GM12892 (cell line): ENCODE measurements around the gene LSM3.

Experiments used
- DNase-seq: peaks from one replicate; pipeline ENCODE4 v3.0.0; 2011; ENCODE audit not compliant: insufficient read length
- FAIRE-seq: peaks from 2 replicates; lab custom pipeline; 2011; peaks lifted over from hg19 to GRCh38; lab: Jason Lieb, UNC
- POLR2A ChIP-seq: IDR thresholded peaks from 2 replicates; pipeline ENCODE4 v1.6.1; 2011; ENCODE audit warnings: low read depth, low read length, control low read depth
- POLR2AphosphoS5 ChIP-seq: IDR thresholded peaks from 2 replicates; pipeline ENCODE4 v1.6.1; 2011; ENCODE audit warnings: low read depth, low read length, control low read depth
- TAF1 ChIP-seq: IDR thresholded peaks from 2 replicates; pipeline ENCODE4 v1.6.1; 2011; ENCODE audit warnings: low read depth, mild to moderate bottlenecking, control low read depth, low read length, borderline replicate concordance

Gene LSM3

DNA sequence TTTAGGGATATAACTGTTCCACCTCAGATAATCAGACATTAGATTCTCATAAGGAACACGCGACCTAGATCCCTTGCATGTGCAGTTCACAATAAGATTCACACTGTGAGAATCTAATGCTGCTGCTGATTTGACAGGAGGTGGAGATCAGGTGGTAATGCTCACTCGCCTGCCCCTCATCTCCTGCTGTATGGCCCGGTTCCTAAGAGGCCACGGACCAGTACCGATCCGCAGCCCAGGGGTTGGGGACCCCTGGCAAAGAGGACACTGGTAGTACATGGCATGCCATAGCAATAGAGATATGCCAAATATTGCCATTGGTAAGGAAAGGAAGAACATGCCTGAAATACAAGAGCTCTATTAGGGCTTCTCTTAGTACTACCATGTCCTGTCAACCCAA, 59.7 kb downstream of the LSM3 start:
- DNase-seq = no peak
- FAIRE-seq = no peak
- TF ChIP-seq TAF1 (no peak), POLR2AphosphoS5 (no peak), POLR2A (no peak)

DNA sequence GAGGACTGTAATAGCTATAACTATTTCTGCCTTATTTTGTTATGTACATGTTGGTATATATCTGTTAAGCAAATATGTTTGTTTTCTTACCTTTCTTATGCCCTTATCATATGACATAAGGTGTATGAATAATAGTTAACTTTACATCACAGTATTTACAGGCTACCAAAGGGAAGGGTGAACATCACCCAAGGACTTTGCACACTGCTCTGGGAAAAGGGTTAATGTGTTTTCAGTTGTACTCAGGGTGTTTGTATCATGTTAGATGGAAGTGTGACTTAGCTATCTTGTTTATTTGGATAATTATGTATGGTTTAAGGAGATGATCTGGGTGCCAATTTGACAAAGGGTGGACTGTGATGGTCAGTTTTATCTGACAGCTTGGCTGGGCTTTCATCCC, 60.3 kb downstream of the LSM3 start:
- no peak for DNase-seq
- TF ChIP-seq POLR2A (no peak), POLR2AphosphoS5 (no peak), TAF1 (no peak)
- FAIRE-seq = no peak

DNA sequence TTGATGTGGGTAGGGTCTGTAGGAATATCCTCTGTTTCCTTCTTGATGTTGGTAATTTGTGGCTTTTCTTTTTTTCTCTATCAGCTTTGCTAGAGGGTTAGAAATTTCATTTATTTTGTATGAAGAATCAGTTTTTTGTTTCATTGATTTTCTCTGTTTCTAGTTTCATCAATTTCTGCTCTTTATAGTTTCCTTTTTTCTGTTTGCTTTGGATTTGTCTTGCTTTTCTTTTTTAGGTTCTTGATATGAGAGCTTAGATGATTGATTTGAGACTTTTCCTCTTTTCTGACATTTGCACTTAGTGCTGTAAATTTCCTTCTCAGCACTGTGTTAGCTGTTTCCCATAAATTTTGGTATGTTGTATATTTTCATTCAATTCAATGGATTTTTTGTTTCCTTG, 61.3 kb downstream of the LSM3 start:
- FAIRE-seq (no peak), DNase-seq (no peak)
- TF ChIP-seq POLR2A = no peak
- TF ChIP-seq POLR2AphosphoS5 = no peak
- TF ChIP-seq TAF1 = no peak

DNA sequence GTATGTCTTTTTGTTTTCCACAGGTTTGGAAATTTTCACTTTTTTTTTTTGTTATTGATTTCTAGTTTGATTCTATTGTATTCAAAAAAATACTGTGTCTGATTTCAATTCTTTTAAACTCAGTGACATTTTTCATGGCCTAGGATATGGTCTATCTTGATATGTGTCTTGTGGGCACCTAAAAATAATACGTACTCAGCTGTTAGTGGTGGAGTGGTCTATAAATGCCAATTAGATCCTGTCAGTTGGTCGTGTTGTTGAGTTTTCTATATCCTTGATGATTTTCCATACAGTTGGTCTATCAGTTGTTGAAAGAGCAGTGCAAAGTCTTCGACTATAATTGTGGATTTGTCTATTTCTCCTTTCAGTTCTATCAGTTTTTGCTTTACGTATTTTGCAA, 61.7 kb downstream of the LSM3 start:
- DNase-seq = no peak
- TF ChIP-seq POLR2A (no peak), TAF1 (no peak), POLR2AphosphoS5 (no peak)
- FAIRE-seq = no peak

DNA sequence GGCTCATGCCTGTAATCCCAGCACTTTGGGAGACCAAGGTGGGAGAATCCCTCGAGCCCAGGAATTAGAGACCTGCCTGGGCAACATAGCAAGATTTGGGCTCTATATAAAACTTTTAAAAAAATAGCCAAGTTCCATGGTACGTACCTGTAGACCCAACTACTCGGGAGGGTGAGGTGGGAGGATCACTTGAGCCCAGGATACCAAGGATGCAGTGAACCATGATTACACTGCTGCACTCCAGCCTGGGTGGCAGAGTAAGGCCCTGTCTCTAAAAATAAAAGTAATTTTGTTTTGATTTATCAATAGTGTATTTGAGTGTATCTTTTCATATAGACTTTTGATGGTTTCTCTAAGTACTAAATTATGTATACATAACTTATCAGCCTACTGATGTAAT, 63.1 kb downstream of the LSM3 start:
- TF ChIP-seq POLR2AphosphoS5 = no peak
- no peak for TF ChIP-seq POLR2A
- no peak for TF ChIP-seq TAF1
- DNase-seq (no peak), FAIRE-seq (no peak)

DNA sequence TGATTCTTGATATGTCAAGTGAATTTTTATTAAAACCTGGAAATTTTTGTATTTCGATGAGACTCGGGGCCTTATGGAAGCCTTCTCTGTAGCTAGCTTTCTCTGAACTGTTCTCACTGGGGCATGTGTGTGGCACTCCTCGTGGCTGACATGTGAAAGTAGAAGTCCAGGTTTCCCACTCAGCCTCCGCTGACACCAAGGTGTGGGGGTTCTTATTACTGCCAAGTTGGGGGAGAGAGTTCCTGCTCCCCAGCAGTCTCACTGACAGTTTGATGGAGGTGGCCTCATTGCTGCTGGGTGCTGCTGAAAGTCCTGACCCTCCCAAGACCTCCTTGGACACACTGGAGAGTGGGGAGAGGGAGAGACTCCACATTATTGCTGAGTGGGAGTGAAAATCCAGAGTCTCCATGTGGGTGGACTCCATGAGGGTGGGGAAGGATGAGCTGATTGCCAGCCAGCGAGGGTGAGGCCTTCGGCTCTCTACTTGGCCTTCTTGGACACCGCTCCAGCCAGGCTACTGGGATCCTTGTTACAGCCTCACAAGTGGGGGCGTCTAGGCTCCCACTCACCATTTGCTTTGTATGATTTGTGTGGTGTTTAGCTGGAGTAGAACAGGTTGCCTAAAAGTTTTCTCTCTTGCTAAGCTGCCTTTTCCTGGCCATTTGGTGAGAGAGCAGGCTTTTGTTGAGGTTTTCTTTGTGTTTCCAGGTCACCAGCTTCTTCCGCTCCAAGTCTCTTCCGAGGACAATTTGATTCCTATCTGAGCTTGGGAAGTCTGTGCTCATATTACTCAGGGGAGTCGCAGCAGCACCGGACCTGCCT, 64.1 kb downstream of the LSM3 start:
- FAIRE-seq (no peak), DNase-seq (no peak)
- TF ChIP-seq POLR2AphosphoS5 (no peak), POLR2A (no peak), TAF1 (no peak)

DNA sequence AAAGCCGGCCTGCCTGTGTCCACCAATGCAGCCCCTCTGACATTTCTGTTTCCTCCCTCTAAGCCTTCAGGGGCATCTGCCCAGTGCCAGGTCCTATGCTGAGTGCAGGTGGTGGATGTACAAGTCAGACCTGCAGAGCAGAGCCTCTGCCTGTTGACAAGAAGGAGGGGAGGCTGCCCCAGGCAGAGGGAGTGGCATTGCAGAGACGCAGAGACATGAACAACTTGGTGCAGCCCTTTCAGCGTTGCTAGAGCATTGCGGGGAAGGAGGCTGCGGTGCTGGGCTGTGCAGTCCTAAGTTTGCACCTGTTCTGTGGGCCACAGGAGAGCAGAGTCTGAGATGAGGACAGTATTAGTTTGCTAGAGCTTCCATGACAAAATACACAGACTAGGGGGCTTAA, 65.2 kb downstream of the LSM3 start:
- FAIRE-seq (no peak), DNase-seq (no peak)
- TF ChIP-seq POLR2AphosphoS5 (no peak), POLR2A (no peak), TAF1 (no peak)

DNA sequence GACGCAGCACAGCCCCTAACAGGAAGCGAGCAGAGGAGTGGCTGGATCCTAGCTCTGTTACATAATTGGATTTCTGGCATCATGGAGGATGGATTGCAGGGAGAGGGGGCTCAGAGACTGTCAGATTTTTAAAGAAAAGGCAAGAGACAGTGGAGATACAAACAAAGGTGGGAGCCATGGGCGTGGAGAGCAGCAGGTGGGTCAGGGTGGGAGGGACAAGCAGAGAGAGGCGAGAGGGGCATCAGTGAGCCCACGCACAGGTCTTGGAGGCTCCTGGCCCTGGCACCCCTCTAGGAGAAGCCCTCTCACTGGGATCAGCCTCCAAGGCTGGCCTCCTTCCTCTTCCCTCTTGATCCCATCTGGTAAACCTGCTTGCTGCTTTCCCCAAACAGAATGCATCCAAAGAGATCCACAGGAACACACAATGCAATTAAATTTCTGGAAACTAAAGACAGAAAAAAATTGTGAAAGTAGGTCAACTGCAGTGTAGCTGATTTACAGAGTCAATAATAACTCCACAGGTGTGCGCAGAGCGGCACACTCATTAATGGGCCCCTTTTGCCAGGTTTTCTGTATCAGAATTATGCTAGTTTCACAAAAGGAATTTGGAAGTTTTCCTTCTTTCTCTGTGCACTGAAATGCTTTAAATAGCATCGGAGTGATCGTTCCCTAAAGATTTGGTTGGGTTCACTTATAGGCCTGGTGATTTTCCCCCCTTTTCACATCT, 66.1 kb downstream of the LSM3 start:
- TF ChIP-seq TAF1 = no peak
- no peak for TF ChIP-seq POLR2AphosphoS5
- FAIRE-seq = no peak

DNA sequence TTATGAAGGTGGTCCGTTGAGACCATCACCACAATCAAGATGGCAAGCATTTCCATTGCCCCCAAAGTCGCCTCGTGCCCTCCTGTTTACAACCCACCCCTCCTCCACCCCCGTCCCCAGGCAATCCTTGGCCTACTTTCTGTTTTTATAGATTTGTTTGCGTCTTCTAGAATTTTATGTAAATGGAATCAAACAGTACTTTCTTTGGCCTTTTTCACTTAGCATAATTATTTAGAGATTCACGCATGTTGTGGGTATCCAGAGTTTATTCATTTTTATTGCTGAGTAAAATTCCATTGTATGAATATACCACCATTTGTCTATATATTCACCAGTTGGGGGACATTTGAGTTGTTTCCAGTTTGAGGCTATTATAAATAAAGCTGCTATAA, 66.6 kb downstream of the LSM3 start:
- TF ChIP-seq TAF1 (no peak), POLR2AphosphoS5 (no peak), POLR2A (no peak)
- FAIRE-seq = no peak
- no peak for DNase-seq

More for the DNA sequence above, 66.1 kb downstream of the LSM3 start:
- no peak for DNase-seq

DNA sequence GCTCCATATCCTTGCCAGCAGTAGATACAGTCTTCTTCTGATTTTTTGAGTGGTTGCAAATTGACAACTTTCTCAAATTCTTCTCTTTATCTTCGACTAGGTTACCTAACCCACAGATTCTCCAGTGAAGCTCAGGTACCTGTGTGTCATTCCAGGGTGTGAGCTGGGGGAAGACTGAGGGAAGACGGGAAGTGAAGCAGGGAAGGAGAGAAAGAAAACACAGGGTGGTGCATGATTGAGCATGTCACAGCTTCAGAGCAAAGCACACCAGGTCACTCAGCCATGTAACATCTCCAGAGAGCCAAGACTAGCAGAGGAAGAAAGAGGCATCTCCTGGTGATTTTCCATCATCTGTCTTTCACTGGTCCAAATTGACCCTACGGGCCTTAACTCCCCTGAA, 67.2 kb downstream of the LSM3 start:
- no peak for DNase-seq
- no peak for FAIRE-seq
- TF ChIP-seq POLR2AphosphoS5 = no peak
- no peak for TF ChIP-seq TAF1
- TF ChIP-seq POLR2A = no peak

DNA sequence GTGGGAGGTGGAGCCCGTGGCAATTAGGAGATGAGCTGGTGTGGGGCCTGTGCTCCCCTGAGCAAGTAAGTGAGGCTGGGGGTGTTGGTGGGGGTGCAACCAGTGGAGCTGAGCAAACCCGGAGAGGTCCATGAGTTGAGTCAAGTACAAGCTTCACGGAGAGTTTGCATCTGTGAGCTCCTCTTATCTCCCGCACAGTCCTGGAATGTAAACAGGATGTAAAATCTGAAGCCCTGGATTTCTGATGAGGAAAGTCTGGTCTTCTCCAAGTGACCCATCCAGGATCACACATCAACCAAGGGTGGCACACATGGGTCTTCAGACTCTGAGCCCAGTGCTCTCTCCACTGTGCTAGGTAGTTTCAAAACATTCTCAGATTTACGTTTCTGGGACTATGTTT, 67.8 kb downstream of the LSM3 start:
- DNase-seq (no peak), FAIRE-seq (no peak)
- no peak for TF ChIP-seq TAF1
- TF ChIP-seq POLR2A = no peak
- no peak for TF ChIP-seq POLR2AphosphoS5

DNA sequence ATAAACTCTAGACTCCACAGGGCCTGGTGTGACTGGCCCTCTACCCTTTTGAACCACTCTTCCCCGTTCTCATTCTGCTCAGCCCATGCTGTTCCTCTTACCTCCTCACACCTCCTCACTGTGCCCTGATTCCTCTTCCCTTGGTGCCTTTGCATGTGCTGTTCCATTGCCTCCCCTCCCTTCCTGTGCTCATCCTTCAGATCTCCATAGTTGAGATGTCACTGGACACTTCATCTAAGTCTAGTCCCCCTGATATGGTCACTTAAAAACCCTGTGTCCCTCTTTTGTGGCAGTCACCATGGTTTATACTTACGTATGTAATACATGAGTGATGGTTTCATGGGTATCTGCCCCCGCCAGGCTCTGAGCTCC, 69.8 kb downstream of the LSM3 start:
- FAIRE-seq = no peak
- DNase-seq = no peak
- TF ChIP-seq POLR2AphosphoS5 (no peak), POLR2A (no peak), TAF1 (no peak)
